SK-MEL-5 (cell line): Measurements from ENCODE around the gene EYA3. TPM values are rescaled to one million over a fixed set of nuclear protein-coding genes. Genes with fewer than 3 reads are reported as not detected.
A peak's percentile ranks its signal among the peaks of the same experiment; 100 is the strongest.

Experiments used
- DNase-seq: peaks from one replicate; pipeline ENCODE4 v3.0.0-alpha.2; 2016; ENCODE audit warnings: low read depth, low spot score
- in situ Hi-C: cut with HindIII; loops from 2 replicates; pipeline ENCODE4 v1.10.0; 2016; ENCODE audit warnings: low sequenced_read_pairs, high pct_unique_total_duplicates, low pct_unique_long_range_greater_than_20kb
- total RNA-seq: library from RNA; depleted of rRNA; stranded (reverse); fragments of >200 nt; shearing (Covaris generic); gene quantifications from 2 replicates; pipeline ENCODE4 v1.2.3, GENCODE V29; 2014

Gene EYA3
- total RNA-seq, 1 experiment from 2014 or later: 20.9 TPM

DNA sequence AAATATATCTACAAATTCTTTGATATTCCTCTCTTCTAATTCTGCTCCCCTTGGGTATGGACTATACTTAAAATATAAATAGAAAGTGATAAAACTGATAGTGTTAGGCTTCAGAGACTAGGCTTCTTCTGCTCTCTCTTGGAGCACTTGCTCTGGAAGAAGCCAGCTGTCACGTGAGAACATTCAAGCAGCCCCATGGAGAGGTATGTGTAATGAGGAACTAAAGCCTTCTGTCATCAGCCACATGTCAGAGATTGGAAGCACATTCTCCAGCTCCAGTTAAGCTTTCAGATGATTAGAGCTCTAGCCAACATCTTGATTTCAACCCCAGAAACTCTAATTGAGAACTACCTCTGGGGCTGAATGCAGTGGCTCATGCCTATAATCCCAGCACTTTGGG is 94.3 kb downstream of the EYA3 start:
- DNase-seq: no peak
- in situ Hi-C loops: no loop called here

DNA sequence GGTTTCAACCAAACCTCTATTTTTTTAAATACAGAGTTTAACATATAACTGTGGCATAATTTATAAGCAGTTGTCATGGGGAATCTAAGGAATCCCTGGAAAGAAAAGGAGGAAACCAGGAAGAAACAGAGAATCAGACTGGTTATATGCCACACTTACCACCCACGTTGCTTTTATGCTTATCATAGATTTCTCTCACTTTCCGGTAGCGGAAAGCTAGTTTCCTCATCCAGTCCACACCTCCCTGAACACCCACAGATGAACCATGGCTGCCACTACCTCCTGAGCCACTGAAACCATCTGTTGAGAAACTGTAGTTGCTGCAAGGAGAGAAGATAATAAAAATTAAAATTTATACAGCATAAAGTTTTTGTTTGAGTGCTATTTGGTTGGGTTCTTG is 95.2 kb downstream of the EYA3 start:
- in situ Hi-C loops: no loop called here
- DNase-seq: no peak

DNA sequence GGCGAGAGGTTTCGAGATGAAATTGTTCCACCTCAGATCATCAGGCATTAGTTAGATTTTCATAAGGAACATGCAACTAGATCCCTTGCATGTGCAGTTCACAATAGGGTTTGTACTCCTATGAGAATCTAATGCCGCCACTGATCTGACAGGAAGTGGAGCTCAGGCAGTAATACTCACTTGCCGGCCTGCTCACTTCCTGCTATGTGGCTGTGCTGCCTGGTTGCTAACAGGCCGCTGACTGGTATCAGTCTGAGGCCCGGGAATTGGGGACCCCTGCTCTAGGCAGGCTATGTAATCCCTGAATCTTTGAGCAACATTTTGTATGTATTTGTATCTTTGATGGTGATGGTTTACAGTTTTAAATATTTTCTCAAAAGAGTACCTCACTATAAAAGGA is 96.1 kb downstream of the EYA3 start:
- in situ Hi-C loops: no loop called here
- DNase-seq: no peak

DNA sequence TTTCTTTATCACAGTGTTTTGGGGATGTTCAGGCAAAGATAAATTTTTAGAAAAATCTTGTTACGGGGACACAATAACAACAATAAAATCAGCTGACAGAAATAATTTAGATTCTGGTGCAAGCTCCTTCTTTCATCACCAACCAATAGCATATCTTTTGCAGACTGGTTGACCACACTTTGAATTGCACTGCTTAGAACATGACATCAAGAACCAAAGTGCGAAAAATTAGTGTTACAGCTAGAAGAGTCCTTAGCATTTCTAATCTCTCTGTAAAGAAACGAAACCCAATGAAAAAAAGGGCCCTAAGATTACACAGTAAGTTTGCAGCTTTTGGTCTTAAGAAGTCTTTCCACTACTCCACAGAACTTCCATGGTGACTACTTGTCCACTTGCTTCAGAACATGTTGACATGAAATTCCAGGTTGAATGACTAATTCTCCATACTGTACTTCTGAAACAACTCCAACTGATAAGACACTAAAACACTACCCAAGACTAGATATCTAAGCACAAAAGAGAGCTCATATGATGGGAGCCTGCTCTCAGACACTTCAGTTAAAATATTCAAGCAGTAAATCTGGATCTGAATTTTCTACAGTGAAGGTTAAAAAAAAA is 97.4 kb downstream of the EYA3 start:
- in situ Hi-C loops: no loop called here

DNA sequence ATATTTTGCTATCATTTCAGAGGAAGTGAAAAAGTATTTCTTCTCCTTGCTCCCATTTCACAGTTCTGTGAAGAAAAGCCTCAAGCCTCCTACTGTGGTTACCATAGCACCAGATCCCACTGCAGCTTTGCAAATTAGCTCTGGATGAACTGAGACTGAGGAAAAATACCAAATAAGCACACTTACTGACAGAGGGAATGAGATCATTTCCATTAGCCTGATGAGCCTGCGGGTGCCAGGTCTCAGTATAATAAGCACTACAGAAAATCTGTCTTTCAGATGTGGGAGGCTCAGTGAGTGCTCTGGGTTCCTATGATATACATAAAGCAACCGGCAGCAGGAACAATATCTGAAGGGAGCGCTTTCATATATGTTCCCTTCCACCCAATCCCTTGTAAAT is 107.3 kb downstream of the EYA3 start:
- no peak for DNase-seq
- in situ Hi-C loops: no loop called here

More for the DNA sequence above, 97.4 kb downstream of the EYA3 start:
- no peak for DNase-seq

DNA sequence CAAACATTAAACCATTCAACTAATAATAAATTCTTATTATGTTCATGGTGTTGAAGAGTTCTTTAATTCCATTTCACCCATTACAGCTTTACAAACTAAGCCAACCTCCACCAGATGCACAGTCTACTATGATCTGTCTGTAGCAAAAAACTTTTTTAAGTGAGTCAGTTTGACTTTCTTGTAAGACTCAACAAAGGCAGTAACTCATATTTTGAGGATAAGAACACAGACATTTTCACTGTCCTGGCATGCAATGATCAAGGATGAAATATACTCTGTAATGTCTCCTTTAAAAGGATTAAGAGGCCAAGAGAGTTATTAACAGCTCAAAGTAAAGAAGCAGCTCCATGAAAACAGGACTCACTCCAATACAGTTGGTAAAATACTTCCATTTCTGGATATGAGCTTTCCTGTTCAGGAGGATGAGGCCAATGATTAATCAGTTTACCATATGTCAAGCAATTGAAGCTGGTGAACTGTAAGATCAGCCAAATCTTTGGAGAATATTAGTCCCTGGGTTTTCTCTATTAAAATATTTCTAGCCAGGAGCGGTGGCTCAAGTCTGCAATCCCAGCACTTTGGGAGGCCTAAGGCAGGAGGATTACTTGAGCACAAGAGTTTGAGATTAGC is 108.1 kb downstream of the EYA3 start:
- in situ Hi-C loops: no loop called here
- DNase-seq: no peak

DNA sequence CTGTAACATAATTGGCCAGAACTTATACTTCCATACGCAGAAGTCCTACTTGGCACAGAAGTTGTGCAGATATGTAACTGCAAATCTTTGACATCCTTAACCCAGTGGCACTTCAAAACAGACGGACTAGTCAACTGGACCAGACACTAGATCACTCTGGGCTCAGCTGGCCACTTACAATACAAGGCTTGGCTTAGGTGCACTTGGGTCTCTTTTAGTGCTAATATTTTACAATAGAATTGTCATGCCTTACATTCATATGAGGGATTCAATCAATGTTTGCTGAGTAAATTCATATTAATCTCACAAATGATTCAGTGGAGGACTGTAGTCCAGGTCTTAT is 108.6 kb downstream of the EYA3 start:
- no peak for DNase-seq
- in situ Hi-C loops: no loop called here

DNA sequence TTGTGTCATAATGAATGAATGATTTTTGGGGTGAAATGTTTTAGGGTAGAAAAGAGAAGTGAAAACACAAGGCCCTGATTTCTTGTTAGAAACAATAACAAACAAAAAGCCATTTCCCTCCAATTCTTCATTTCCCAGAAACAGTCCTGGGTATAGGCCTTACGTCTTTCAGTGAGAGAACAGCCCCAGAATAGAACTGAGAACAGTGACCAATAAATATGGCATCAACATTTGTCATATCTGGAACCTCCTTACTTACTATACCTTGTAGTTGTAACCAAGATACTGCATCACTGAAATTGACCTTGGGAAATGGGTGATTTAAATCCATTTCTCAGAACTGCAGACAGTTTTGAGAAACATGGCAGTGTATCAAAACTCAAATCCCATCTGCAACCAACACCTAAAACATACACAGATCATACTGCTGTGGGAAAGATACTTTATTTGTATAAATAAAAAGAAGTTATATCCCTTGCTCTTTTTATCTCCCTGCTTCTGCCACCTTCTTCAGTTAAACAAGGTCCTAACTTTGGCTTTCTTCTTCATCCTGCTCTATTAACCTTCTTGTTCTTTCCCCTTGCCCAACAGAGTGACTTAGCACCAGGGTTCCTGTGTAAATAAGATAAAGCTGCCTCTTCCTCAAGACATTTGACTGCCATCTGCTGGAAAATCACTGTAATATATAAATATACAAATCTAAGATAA is 109.1 kb downstream of the EYA3 start:
- DNase-seq: peak; percentile 54
- in situ Hi-C loops: no loop called here

DNA sequence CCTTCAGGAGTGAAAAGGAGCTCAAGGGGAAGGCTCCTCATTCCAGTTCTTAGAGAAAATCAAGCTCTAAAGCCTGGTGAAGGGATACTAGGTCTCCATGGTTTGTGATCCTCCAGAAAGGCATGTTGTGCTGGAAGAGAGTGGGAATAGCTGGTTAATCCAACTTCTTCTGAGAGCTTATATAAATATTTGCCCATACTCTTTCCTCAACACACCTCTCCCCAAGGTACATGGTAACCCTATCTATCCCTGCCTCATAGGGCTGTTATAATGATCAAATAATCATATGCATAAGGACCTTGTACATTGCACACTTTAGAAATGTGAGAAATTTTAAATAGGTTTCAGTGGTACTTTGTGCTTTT is 114.0 kb downstream of the EYA3 start:
- no peak for DNase-seq
- in situ Hi-C loops: no loop called here

DNA sequence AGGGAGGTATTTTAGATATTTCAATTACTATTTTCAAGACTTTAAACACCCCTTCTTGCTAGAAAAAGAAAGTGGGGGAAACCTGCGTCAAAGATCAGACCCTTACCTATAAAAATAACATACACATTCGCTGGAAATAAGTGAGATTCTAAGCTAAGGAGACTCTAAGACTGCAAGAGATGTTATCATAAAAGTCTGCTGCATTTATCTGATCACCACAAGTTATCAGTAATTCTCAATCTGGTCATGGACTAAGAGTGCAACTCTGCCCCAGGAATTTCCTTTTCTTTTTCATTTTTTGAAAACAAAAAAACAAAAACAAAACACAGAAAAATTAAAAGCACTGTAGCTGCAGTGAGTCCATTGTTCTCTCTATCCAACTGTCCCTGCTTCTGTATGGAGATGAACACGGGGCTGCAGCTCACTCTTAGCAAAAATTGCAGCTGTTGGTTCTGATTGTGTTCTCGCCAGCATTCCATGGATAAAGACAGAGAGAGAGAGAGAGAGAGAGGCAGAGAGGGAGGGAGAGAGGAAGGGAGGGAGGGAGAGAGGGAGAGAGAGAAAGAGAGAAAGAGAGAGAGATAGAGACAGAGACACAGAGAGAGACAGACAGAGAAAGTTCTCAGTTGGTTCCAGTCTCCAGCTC is 114.5 kb downstream of the EYA3 start:
- no peak for DNase-seq

DNA sequence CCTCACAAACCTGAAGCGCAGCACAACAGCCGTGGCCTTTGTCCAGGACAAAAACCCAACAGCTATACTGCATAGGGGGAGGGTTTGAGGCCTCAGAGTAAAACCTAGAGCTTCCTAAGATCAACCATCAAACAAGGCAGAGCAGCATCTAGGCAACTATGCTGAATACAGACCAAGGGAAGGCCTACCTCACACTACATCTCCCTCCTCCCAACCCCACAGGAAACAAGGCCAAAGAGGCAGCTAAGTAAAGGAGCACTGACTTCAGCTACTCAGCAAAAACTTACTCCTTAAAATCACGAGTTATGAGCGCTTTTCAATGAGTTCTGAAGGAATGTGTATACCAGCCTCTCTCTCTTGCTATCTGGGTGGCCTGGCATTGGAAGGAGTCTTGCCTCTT is 116.3 kb downstream of the EYA3 start:
- in situ Hi-C loops: no loop called here
- DNase-seq: no peak

More for the DNA sequence above, 114.5 kb downstream of the EYA3 start:
- in situ Hi-C loops: no loop called here

DNA sequence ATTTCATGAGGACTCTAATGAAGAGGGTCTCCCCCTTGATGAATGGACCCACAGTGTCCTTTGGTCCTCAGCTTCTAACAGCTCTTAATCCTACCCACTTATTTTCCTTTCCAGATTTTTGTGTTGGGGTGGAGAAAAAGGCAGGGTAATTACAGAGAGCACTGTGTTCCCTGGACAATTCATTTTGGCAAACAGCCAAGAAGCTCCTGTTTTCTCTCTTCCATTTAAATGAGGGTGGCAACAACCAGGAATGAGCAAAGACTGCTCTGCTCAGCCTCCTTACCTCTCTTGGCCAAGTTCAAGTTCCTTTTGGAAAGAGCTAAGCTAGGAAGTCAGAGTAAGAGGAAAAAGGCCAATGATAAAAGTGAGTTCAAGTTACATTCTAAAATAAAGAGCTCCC is 116.7 kb downstream of the EYA3 start:
- in situ Hi-C loops: no loop called here
- no peak for DNase-seq

DNA sequence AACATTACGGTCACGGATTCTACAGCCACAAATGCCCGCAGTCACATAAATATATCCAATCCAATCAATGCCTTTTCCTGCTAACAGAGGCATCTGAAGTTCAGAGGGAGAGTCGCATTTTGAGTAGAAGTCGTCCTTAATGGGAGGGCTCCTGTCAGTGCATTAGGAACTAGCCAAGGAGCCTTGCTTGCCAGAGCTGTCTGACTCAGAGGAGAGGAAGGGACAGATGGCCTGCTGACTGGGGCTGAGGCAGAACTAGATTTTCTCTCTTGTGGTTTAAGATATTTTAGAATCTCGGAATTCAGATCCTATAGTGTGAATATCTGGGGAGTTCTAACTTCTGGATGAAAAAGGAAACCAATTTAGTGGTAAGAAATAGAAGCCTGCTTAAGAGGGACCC is 118.0 kb downstream of the EYA3 start:
- no peak for DNase-seq

DNA sequence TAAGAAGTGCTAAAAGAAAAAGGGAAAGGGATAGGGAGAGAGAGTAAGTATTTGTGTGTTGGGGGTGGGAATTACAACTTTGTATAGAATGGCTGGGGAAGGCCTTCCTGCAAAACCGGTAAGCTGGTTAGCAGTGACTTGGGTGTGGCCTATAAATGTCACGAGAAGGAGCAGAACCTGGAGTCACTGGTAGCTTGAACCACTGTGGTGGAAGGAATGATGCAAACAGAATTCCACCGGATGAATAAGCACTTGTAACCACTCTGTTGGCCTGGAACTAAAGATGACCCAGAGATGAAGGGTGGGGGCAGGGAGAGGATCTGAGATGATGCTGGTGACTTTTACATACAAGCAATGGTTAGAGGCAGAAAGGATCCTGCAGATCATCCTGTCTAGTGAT is 119.7 kb downstream of the EYA3 start:
- peak; percentile 47 for DNase-seq
- in situ Hi-C loops: no loop called here

More for the DNA sequence above, 118.0 kb downstream of the EYA3 start:
- in situ Hi-C loops: no loop called here

DNA sequence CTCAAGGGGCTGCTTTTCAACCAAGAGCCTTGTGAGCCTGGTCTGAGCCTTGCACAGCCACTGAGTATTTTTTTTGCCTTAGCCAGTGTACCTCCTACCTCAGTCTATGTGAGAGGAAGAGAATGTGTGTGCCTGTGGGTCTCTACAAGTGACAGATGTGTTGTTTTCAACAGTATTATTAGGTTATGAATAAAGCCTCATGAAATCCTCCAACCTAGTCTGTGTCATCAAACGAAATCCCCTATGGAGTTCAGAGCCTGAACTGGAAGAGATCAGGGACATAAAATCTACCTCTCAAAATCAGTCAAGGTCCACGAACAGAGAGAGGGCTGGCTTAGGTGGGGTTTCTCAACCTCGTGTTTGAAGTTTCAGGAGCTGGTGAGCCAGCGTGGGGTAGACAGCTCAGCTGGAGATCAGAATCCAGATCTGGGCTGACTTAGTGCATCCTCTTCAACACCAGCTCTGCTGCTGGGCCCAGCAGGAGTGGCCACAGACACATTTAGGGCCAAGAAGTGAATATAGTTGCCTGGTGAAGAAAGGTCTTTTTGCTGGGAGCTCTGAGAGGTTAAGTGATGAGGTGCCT is 120.4 kb downstream of the EYA3 start:
- DNase-seq: no peak
- in situ Hi-C loops: no loop called here

DNA sequence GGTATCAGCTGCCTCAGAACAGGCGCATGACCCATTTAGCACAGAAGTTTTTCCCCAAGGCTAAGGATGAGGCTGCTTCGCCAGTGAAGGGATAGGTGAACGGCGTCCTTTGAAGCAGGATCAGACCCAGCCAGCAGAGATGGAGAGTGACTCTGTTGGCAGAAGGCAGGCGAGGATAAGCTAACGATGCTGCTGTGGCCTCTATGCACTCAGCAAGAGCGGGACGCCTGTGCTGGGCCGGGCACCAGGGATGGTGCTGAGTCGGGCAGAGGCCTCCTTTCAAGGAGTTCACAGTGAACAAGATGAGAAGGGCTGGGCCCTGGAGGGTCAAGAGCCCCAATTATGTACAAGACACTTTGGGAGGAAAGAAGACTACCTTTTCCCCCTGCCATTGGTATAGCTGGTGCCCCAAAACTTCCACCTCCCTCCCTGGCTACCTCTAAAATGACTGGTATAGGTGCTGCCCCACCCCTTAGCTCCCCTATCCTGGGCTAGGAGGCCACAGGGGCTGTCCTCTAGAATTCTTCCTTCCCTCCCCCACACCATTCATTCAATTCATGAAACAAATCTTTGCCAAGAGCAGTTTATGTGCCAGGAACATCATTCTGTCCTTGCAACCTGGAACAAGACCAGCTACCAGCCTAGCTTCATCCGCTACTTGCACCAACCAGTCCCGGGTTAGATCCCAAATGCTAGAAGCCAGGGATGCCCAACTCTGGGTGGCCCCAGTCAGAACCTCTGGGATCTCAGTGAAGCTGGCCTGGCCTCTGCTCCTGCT is 121.1 kb downstream of the EYA3 start:
- DNase-seq: no peak
- in situ Hi-C loops: no loop called here

DNA sequence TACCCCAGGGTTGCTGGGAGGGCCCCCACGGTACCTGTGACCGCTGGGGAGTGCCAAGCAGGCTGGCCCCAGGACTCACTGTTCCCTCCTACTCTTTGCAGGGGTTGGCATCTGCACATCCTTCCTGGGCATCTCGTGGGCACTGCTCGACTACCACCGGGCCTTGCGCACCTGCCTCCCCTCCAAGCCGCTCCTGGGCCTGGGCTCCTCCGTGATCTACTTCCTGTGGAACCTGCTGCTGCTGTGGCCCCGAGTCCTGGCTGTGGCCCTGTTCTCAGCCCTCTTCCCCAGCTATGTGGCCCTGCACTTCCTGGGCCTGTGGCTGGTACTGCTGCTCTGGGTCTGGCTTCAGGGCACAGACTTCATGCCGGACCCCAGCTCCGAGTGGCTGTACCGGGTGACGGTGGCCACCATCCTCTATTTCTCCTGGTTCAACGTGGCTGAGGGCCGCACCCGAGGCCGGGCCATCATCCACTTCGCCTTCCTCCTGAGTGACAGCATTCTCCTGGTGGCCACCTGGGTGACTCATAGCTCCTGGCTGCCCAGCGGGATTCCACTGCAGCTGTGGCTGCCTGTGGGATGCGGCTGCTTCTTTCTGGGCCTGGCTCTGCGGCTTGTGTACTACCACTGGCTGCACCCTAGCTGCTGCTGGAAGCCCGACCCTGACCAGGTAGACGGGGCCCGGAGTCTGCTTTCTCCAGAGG is 121.9 kb downstream of the EYA3 start:
- DNase-seq: no peak

More for the DNA sequence above, 121.9 kb downstream of the EYA3 start:
- in situ Hi-C loops: no loop called here
